Cardiac muscle cell (in vitro differentiated cells and primary cell): Measurements from ENCODE around the gene IKZF1. TPM values are rescaled to one million over a fixed set of nuclear protein-coding genes. Genes with fewer than 3 reads are reported as not detected.

Source experiments
- DNase-seq, 2 donors: peaks; one replicate each; pipeline versions ENCODE4 v3.0.0 to v3.0.0-alpha.2; 2010 to 2017; ENCODE audit warnings: low read depth in 1 of 2, low spot score in 1 of 2
- H3K27ac ChIP-seq: fragments of 200-600 bp; sonication (generic); 2 replicates; pipeline ENCODE4 v1.5.1; 2016
- H3K27me3 ChIP-seq: fragments of 200-600 bp; sonication (generic); 2 replicates; pipeline ENCODE4 v1.6.0; 2016; ENCODE audit warnings: control low read depth
- H3K36me3 ChIP-seq: fragments of 200-600 bp; sonication (generic); 2 replicates; pipeline ENCODE4 v1.5.1; 2016; ENCODE audit warnings: control low read depth
- H3K4me1 ChIP-seq: fragments of 200-600 bp; sonication (generic); 2 replicates; pipeline ENCODE4 v1.8.1; 2017; ENCODE audit warnings: low read depth, mild to moderate bottlenecking, mixed run types
- H3K4me3 ChIP-seq: fragments of 200-600 bp; sonication (generic); 2 replicates; pipeline ENCODE4 v1.5.1; 2016; ENCODE audit warnings: mild to moderate bottlenecking
- H3K9me3 ChIP-seq: fragments of 200-600 bp; sonication (generic); 2 replicates; pipeline ENCODE4 v1.5.1; 2017; ENCODE audit warnings: low read depth, mild to moderate bottlenecking, control low read depth
- CTCF ChIP-seq: IDR thresholded peaks from 2 replicates; pipeline ENCODE4 v1.5.1; 2012; ENCODE audit warnings: low read depth, mild to moderate bottlenecking, low read length
- polyA plus RNA-seq: library from polyadenylated mRNA; unstranded; fragments of >200 nt; fragmentation: Nextera tagmentation; extraction: Ambion mirVana; gene quantifications from 2 replicates; pipeline ENCODE4 v1.2.1, GENCODE V29; 2016
- total RNA-seq: library from RNA; depleted of rRNA; stranded (reverse); fragments of >200 nt; gene quantifications from 2 replicates; pipeline ENCODE4 v1.2.3, GENCODE V29; 2016

IKZF1 gene
- total and polyA plus RNA-seq, 2 experiments from 2014 or later, result 0.30 TPM; not detected in 1

GRCh38 chr7:50293509-50294179, 10.9 kb upstream of the IKZF1 start:
- no peak for TF ChIP-seq CTCF
- H3K36me3 ChIP-seq, result no peaks in the 10 kb centered on the region
- no peak for DNase-seq
- no peaks in the 10 kb centered on the region for H3K9me3 ChIP-seq
- no peak overlapping the region for H3K4me3 ChIP-seq
- no peaks in the 10 kb centered on the region for H3K4me1 ChIP-seq
- no peaks in the 10 kb centered on the region for H3K27me3 ChIP-seq
- no peak overlapping the region for H3K27ac ChIP-seq

DNA sequence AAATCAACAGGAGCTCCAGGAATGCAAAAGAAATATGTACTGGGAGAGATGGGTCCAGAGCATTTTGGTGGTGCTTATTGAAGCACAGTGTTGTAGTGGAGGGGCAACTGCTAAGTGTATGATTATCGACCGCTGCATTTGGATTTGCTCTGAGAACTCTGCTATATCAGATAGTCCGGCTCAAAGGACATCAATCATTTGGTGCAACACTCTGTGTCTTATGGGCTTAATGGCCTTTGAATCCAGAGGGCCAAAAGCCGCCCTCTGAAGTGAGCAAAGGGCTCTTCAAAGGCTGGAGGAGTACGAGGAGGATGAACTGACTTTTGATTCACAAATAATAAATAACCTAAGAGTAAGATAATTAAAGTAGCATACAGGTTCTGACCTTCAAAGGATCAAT, 9.4 kb upstream of the IKZF1 start:
- TF ChIP-seq CTCF, result no peak
- Histone ChIP-seq H3K36me3 (no peaks in the 10 kb centered on the region), H3K27me3 (no peaks in the 10 kb centered on the region), H3K27ac (no peak overlapping the region), H3K4me1 (no peaks in the 10 kb centered on the region), H3K9me3 (no peaks in the 10 kb centered on the region), H3K4me3 (no peak overlapping the region)
- no peak for DNase-seq

- DNase-seq, result no peak
- Histone ChIP-seq H3K9me3 (no peaks in the 10 kb centered on the region), H3K4me3 (no peak overlapping the region), H3K4me1 (no peaks in the 10 kb centered on the region), H3K36me3 (no peaks in the 10 kb centered on the region), H3K27ac (no peak overlapping the region), H3K27me3 (peaks cover 5% of the 10 kb centered on the region)
- TF ChIP-seq CTCF, result no peak
These were observed 7.7 kb upstream of the IKZF1 start for GRCh38 chr7:50296799-50297198.

DNA sequence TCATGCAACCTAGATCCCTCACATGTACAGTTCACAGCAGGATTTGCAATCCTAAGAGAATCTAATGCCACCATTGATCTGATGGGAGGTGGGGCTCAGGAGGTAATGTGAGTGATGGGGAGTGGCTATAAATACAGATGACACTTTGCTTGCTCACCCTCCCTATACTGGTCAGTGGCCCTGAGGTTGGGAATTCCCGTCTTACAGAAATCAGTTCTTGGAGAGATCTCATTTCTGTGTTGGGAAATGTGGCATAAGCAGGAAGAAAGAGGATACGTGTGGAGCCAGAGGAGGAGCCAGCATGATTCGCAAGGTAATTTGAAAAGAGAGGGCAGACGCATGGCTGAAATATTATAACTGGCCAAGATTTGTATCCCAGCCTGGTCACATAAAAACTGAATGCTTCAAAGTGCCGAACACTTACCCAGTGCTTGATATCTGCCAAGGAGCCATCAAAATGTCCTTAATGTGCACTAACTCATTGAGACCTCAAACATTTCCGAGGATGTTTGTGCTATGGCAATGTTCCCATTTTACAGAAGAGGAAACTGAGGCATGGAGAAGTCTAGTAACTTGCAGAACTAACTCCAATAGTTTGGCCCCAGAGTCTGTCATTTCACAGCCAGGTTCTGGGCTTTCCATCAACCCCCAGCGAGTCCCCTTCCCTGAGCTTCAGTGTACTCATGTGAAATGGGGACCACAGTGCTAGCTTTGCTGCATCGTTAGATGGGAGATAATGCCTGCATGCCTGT, 5.5 kb upstream of the IKZF1 start:
- no peak overlapping the region for H3K27ac ChIP-seq
- H3K36me3 ChIP-seq, result no peaks in the 10 kb centered on the region
- H3K27me3 ChIP-seq, result peaks cover 24% of the 10 kb centered on the region
- no peak for TF ChIP-seq CTCF
- no peaks in the 10 kb centered on the region for H3K4me1 ChIP-seq
- DNase-seq, result no peak
- H3K4me3 ChIP-seq, result no peak overlapping the region
- no peaks in the 10 kb centered on the region for H3K9me3 ChIP-seq

DNA sequence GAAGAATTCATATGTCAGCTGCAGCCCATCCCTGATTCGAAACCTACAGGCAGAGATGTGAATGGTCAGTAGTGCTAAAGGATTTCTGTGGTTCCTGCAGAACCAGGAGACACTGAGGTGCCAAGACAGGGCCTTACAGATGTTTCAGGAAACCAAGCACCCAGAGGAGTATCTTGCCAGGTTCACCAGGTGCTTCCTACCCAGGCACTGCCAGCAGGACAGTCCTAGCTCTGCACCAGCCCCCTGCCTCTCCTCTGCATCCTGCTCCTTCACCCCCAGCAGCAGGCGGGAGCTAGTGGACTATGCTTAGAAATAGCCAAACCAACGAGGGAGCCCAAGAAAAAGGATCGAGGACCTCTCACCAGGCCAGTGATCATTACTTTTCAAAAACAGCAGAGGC, 4.2 kb upstream of the IKZF1 start:
- no peak overlapping the region for H3K27ac ChIP-seq
- no peaks in the 10 kb centered on the region for H3K4me1 ChIP-seq
- DNase-seq, result no peak
- H3K27me3 ChIP-seq, result peaks cover 38% of the 10 kb centered on the region
- no peaks in the 10 kb centered on the region for H3K36me3 ChIP-seq
- TF ChIP-seq CTCF, result no peak
- no peak overlapping the region for H3K4me3 ChIP-seq
- H3K9me3 ChIP-seq, result no peaks in the 10 kb centered on the region
